K562 (cell line): ENCODE results near the gene HLA-DOB. TPM values are rescaled to one million over a fixed set of nuclear protein-coding genes. Genes with fewer than 3 reads are reported as not detected.

Experiments
- ATAC-seq: fragments of 200-7000 bp; cut with Tn5 transposase; 3 replicates; pipeline ENCODE4 v1.9.1; 2020; ENCODE audit warnings: moderate library complexity
- BruUV-seq: library from RNA; stranded (reverse); fragments of 400-500 nt; replicated peaks from 2 replicates; lab custom pipeline; 2021; lab: Mats Ljungman, UMichigan
- CTCF ChIA-PET: fragments of 300-600 bp; formaldehyde crosslinking; extraction: SDS; loops from one replicate; lab custom pipeline; 2021; ENCODE audit warnings: low intra/inter-chr PET ratio; lab: Yijun Ruan, JAX
- POLR2A ChIA-PET: fragments of 300-600, 350-650 bp; sonication (Branson Sonifier 250); formaldehyde crosslinking; extraction: SDS; loops from one replicate; lab custom pipeline; 2021; ENCODE audit warnings: antibody characterized with exemption, inconsistent platforms; lab: Yijun Ruan, JAX
- DNase-seq, 4 experiments: peaks; one replicate each; pipeline versions ENCODE4 v3.0.0 to v3.0.0-alpha.2; 2011 to 2018; ENCODE audit warnings: low spot score in 3 of 4, mixed read lengths in 3 of 4; ENCODE audit errors: extremely low read depth in 1 of 4
- FAIRE-seq: peaks from 2 replicates; lab custom pipeline; 2011; peaks lifted over from hg19 to GRCh38; lab: Jason Lieb, UNC
- H2AFZ ChIP-seq: 2 replicates; pipeline ENCODE4 v1.6.0; 2011; ENCODE audit warnings: low read depth, low read length, control low read depth, inconsistent platforms
- H3K27ac ChIP-seq: fragments of 200-600 bp; 3 replicates; pipeline ENCODE4 v1.8.0; 2011; ENCODE audit warnings: low read depth, mild to moderate bottlenecking, control low read depth, inconsistent platforms, low read length, moderate library complexity, mixed read lengths; ENCODE audit errors: extremely low read depth
- H3K27me3 ChIP-seq, 2 experiments: fragments of 300-600 bp in 1 of 2; 2 replicates in 1 of 2; 3 replicates in 1 of 2; pipeline versions ENCODE4 v1.6.0 to v1.8.0; 2011; ENCODE audit warnings: inconsistent platforms in 2 of 2, low read length in 2 of 2, mild to moderate bottlenecking in 1 of 2, mixed read lengths in 1 of 2, moderate library complexity in 1 of 2; ENCODE audit not compliant: control insufficient read depth in 2 of 2, insufficient read depth in 2 of 2
- H3K36me3 ChIP-seq: fragments of 300-600 bp; 3 replicates; pipeline ENCODE4 v1.8.0; 2011; ENCODE audit warnings: mild to moderate bottlenecking, low read length, inconsistent platforms; ENCODE audit not compliant: control insufficient read depth, insufficient read depth
- H3K4me1 ChIP-seq, 2 experiments: fragments of 200-600 bp in 1 of 2; replicated peaks in 1 of 2; 2 replicates in 1 of 2; 3 replicates in 1 of 2; pipeline versions ENCODE4 v1.5.1 to v1.8.0; 2011; ENCODE audit warnings: inconsistent platforms in 2 of 2, low read length in 2 of 2, mild to moderate bottlenecking in 1 of 2, mixed read lengths in 1 of 2, moderate library complexity in 1 of 2; ENCODE audit not compliant: control insufficient read depth in 2 of 2, insufficient read depth in 2 of 2
- H3K4me2 ChIP-seq: 2 replicates; pipeline ENCODE4 v1.6.1; 2011; ENCODE audit warnings: low read length, control low read depth, inconsistent platforms, mixed read lengths; ENCODE audit not compliant: insufficient read depth
- H3K4me3 ChIP-seq: fragments of 200-600 bp; sonication (generic), shearing (Covaris generic); 2 replicates; pipeline ENCODE4 v1.5.1; 2016; ENCODE audit warnings: control low read depth, inconsistent platforms
- H3K79me2 ChIP-seq: fragments of 200-600 bp; 3 replicates; pipeline ENCODE4 v1.8.0; 2011; ENCODE audit warnings: low read length, inconsistent platforms; ENCODE audit not compliant: control insufficient read depth, insufficient read depth
- H3K9ac ChIP-seq, 2 experiments: 2 replicates each; pipeline versions ENCODE4 v1.6.0 to v1.6.1; 2011; ENCODE audit warnings: low read depth in 2 of 2, low read length in 2 of 2, control low read depth in 1 of 2, inconsistent platforms in 1 of 2, mild to moderate bottlenecking in 1 of 2, mixed read lengths in 1 of 2; ENCODE audit not compliant: insufficient read depth in 1 of 2
- H3K9me1 ChIP-seq: one replicate; pipeline ENCODE4 v1.6.0; 2011; ENCODE audit warnings: inconsistent platforms, mild to moderate bottlenecking, low read length, moderate library complexity; ENCODE audit not compliant: control insufficient read depth, insufficient read depth
- H3K9me3 ChIP-seq: replicated peaks from 2 replicates; pipeline ENCODE4 v1.5.1; 2011; ENCODE audit warnings: low read depth, low read length, inconsistent platforms; ENCODE audit not compliant: control insufficient read depth, insufficient read depth
- H4K20me1 ChIP-seq: replicated peaks from 2 replicates; pipeline ENCODE4 v1.6.1; 2011; ENCODE audit warnings: low read length, inconsistent platforms, mixed read lengths; ENCODE audit not compliant: control insufficient read depth, insufficient read depth
- CBX2 ChIP-seq: fragments of 200-600 bp; sonication (generic); IDR thresholded peaks from one replicate; pipeline ENCODE4 v1.6.1; 2012; ENCODE audit warnings: mild to moderate bottlenecking, low read length, inconsistent platforms; ENCODE audit not compliant: insufficient read depth, poor library complexity, severe bottlenecking
- CHD4 ChIP-seq: fragments of 200-600 bp; sonication (generic); IDR thresholded peaks from 3 replicates; pipeline ENCODE4 v1.6.1; 2012; ENCODE audit warnings: low read depth, mild to moderate bottlenecking, mixed read lengths, low read length, inconsistent platforms; ENCODE audit not compliant: insufficient read depth, insufficient replicate concordance, poor library complexity, severe bottlenecking
- ESRRA ChIP-seq: fragments of 450-650 bp; IDR thresholded peaks from 2 replicates; pipeline ENCODE4 v1.6.1; 2014; ENCODE audit warnings: low read depth, mild to moderate bottlenecking, moderate library complexity, borderline replicate concordance
- HDAC8 ChIP-seq: fragments of 450-650 bp; IDR thresholded peaks from 2 replicates; pipeline ENCODE4 v1.6.1; 2016; ENCODE audit warnings: mild to moderate bottlenecking, missing genetic modification characterization, moderate library complexity, missing compliant biosample characterization
- POLR3G ChIP-seq: IDR thresholded peaks from 2 replicates; pipeline ENCODE4 v1.6.1; 2011; ENCODE audit not compliant: insufficient read length, insufficient replicate concordance; ENCODE audit errors: extremely low read depth
- SOX6 ChIP-seq: fragments of 450-650 bp; IDR thresholded peaks from 2 replicates; pipeline ENCODE4 v1.6.1; 2014; ENCODE audit warnings: mild to moderate bottlenecking
- SPI1 ChIP-seq: IDR thresholded peaks from 2 replicates; pipeline ENCODE4 v1.6.1; 2011; ENCODE audit warnings: low read depth, low read length, control low read depth, borderline replicate concordance
- ZNF785 ChIP-seq: fragments of 250-450 bp; sonication (Bioruptor Pico); IDR thresholded peaks from 2 replicates; pipeline ENCODE4 v1.4.0; 2020; ENCODE audit warnings: mild to moderate bottlenecking
- WGBS: fragments of 100-300 bp; shearing (Covaris generic); methylation state at CpG from one replicate; pipeline ENCODE4 v1.1.6; 2016; ENCODE audit warnings: low coverage, mixed read lengths; ENCODE audit not compliant: insufficient coverage; ENCODE audit errors: missing lambda C conversion rate; 5-methylcytosine and 5-hydroxymethylcytosine counted together
- in situ Hi-C: fragments of 300-500 bp; cut with MboI; formaldehyde crosslinking; loops from 4 replicates; pipeline ENCODE4 v1.15.0; 2018; ENCODE audit warnings: inconsistent platforms, mixed read lengths
- intact Hi-C: fragments of 100-400 bp; cut with micrococcal nuclease; formaldehyde crosslinking; loops from 2 replicates; pipeline ENCODE4 v1.14.2; 2022
- polyA plus RNA-seq, 8 experiments: library from polyadenylated mRNA; depleted of rRNA in 4 of 8; stranded (reverse) in 5 of 8; unstranded in 3 of 8; fragments of >200 nt; fragmentation: Nextera tagmentation in 2 of 8; fragmentation: Illumina TruSeq in 1 of 8; extraction: Ambion mirVana in 2 of 8; extraction: Trizol in 1 of 8; gene quantifications; 2 replicates each; pipeline versions ENCODE4 v1.2.1 to v1.2.3, GENCODE V29; 2011 to 2014; ENCODE audit warnings: inconsistent platforms in 1 of 8, missing spikeins in 1 of 8
- total RNA-seq, 7 experiments: library from RNA; depleted of rRNA in 6 of 7; stranded (reverse); fragments of >200 nt in 6 of 7; fragmentation: Illumina TruSeq in 2 of 7; extraction: Trizol in 2 of 7; gene quantifications; 2 replicates each; pipeline versions ENCODE4 v1.2.1 to v1.2.3, GENCODE V29; 2011 to 2021; ENCODE audit warnings: low replicate concordance in 1 of 7

HLA-DOB gene
- total and polyA plus RNA-seq, 9 of the 15 experiments (the other 6 are each of a cell fraction or from before 2014, with no cell fraction given), result 1.2 to 4.0 (median 2.5) TPM

DNA sequence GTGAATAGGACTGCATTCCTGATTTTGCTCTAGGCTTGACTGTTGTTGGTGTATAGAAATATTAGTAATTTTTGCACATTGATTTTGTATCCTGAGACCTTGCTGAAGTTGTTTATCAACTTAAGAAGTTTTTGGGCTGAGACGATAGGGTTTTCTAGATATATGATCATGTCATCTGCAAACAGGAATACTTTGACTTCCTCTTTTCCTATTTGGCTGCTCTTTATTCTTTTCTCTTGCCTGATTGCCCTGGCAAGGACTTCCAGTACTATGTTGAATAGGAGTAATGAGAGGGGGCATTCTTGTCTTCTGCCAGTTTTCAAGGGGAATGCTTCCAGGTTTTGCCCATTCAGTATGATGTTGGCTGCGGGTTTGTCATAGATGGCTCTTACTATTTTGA, 13.4 kb downstream of the HLA-DOB start:
- FAIRE-seq, result no peak
- peak; percentile 86 for TF ChIP-seq SPI1
- TF ChIP-seq ZNF785, result no peak
- POLR2A ChIA-PET, result interaction anchor here (1.0 kb wide), 1 partner anchor 179 kb away, joined by 5 read pairs; no protein-coding TSS in a partner anchor

GRCh38 chr6:32799740-32800139, 17.1 kb downstream of the HLA-DOB start:
- Histone ChIP-seq H3K27ac (no peak overlapping the region), H3K4me2 (no peak overlapping the region), H3K36me3 (no peaks in the 10 kb centered on the region), H3K79me2 (no peaks in the 10 kb centered on the region), H3K4me1 (no peaks in the 10 kb centered on the region), H3K9me1 (no peaks in the 10 kb centered on the region), H3K27me3 (peaks cover 17 to 23% of the 10 kb centered on the region in 2 experiments), H4K20me1 (no peaks in the 10 kb centered on the region), H3K9ac (no peak overlapping the region), H3K9me3 (no peaks in the 10 kb centered on the region), H3K4me3 (no peak overlapping the region), H2AFZ (no peak overlapping the region)
- TF ChIP-seq CBX2, result no peak
- no peak for TF ChIP-seq SOX6
- no peak for TF ChIP-seq HDAC8 (tag)
- TF ChIP-seq POLR3G, result no peak
- TF ChIP-seq CHD4, result no peak
- TF ChIP-seq ESRRA, result peak; percentile 91
- BruUV-seq, result no TSS peak
- ATAC-seq (no peak), DNase-seq (no peak), FAIRE-seq (no peak)
- CTCF ChIA-PET, result no interaction called here
- 4% methylated on average over 3 of the region's 3 CpGs for WGBS
- POLR2A ChIA-PET, result interaction anchor here (0.7 to 1.5 kb wide), 6 partner anchors 9 to 1630 kb away, joined by 3 to 5 read pairs (median 3); no protein-coding TSS in a partner anchor
- in situ Hi-C loops, result loop anchor here (5.0 kb wide), 1 partner anchor 377 kb away; no protein-coding TSS in a partner anchor
- intact Hi-C loops, result loop anchor here (5.0 kb wide), 2 partner anchors 68 to 552 kb away; no protein-coding TSS in a partner anchor

More for the DNA sequence above, 13.4 kb downstream of the HLA-DOB start:
- intact Hi-C loops, result no loop called here
- H3K9me3 ChIP-seq, result no peaks in the 10 kb centered on the region
- H2AFZ ChIP-seq, result no peak overlapping the region
- H3K36me3 ChIP-seq, result no peaks in the 10 kb centered on the region
- H3K27me3 ChIP-seq, result peaks cover 5 to 7% of the 10 kb centered on the region in 2 experiments; a peak in 3 of 5 replicates
- H3K4me2 ChIP-seq, result no peak overlapping the region
- H3K9ac ChIP-seq, result no peak overlapping the region
- CTCF ChIA-PET, result no interaction called here
- in situ Hi-C loops, result no loop called here
- no peaks in the 10 kb centered on the region for H3K9me1 ChIP-seq
- no TSS peak for BruUV-seq
- no peak overlapping the region for H3K27ac ChIP-seq
- H3K4me1 ChIP-seq, result no peaks in the 10 kb centered on the region
- no peak for DNase-seq
- WGBS, result 0% methylated on average over 2 of the region's 2 CpGs
- no peaks in the 10 kb centered on the region for H4K20me1 ChIP-seq
- no peak for ATAC-seq
- no peak overlapping the region for H3K4me3 ChIP-seq
- H3K79me2 ChIP-seq, result no peaks in the 10 kb centered on the region
